HepG2 (cell line): ENCODE measurements around the gene C1orf198. TPM values are rescaled to one million over a fixed set of nuclear protein-coding genes. Genes with fewer than 3 reads are reported as not detected.
A peak's percentile ranks its signal among the peaks of the same experiment; 100 is the strongest.

ENCODE experiments used
- ATAC-seq: fragments of 200-7000 bp; cut with Tn5 transposase; 3 replicates; pipeline ENCODE4 v1.9.1; 2020; ENCODE audit warnings: mild to moderate bottlenecking, moderate library complexity
- BruUV-seq: library from RNA; stranded (reverse); fragments of 400-500 nt; replicated peaks from 2 replicates; lab custom pipeline; 2021; lab: Mats Ljungman, UMichigan
- CTCF ChIA-PET: fragments of 300-600 bp; formaldehyde crosslinking; extraction: SDS; loops from one replicate; lab custom pipeline; 2021; ENCODE audit warnings: low total read pairs, inconsistent platforms, low intra/inter-chr PET ratio; lab: Yijun Ruan, JAX
- POLR2A ChIA-PET: fragments of 350-600 bp; sonication (Branson Sonifier 250); formaldehyde crosslinking; loops from one replicate; lab custom pipeline; 2020; ENCODE audit warnings: antibody characterized with exemption, inconsistent platforms; lab: Yijun Ruan, JAX
- DNase-seq: peaks from one replicate; pipeline ENCODE4 v3.0.0-alpha.2; 2015; ENCODE audit warnings: low spot score
- FAIRE-seq: peaks from 3 replicates; lab custom pipeline; 2011; peaks lifted over from hg19 to GRCh38; lab: Jason Lieb, UNC
- H2AFZ ChIP-seq: one replicate; pipeline ENCODE4 v1.6.1; 2011; ENCODE audit warnings: low read length, inconsistent platforms
- H3K27ac ChIP-seq: fragments of 300-600 bp; 3 replicates; pipeline ENCODE4 v1.8.0; 2011; ENCODE audit warnings: mixed run types, mild to moderate bottlenecking, mixed read lengths, low read length, inconsistent platforms; ENCODE audit not compliant: insufficient read depth; ENCODE audit errors: extremely low read length
- H3K27me3 ChIP-seq, 2 experiments: fragments of 200-600 bp in 1 of 2; 2 replicates in 1 of 2; 3 replicates in 1 of 2; pipeline versions ENCODE4 v1.6.0 to v1.8.0; 2011; ENCODE audit warnings: low read length in 2 of 2, mild to moderate bottlenecking in 2 of 2, moderate library complexity in 2 of 2, inconsistent platforms in 1 of 2; ENCODE audit not compliant: insufficient read depth in 2 of 2, control insufficient read depth in 1 of 2
- H3K36me3 ChIP-seq, 2 experiments: fragments of 200-600 bp in 1 of 2; replicated peaks in 1 of 2; 2 replicates in 1 of 2; 3 replicates in 1 of 2; pipeline versions ENCODE4 v1.5.1 to v1.8.0; 2011; ENCODE audit warnings: low read length in 2 of 2, inconsistent platforms in 1 of 2; ENCODE audit not compliant: insufficient read depth in 2 of 2, control insufficient read depth in 1 of 2
- H3K4me1 ChIP-seq: 2 replicates; pipeline ENCODE4 v1.5.1; 2012; ENCODE audit warnings: low read length, inconsistent platforms; ENCODE audit not compliant: insufficient read depth
- H3K4me2 ChIP-seq: 2 replicates; pipeline ENCODE4 v1.6.0; 2011; ENCODE audit warnings: low read depth, low read length, inconsistent platforms
- H3K4me3 ChIP-seq, 3 experiments: fragments of 200-600 bp in 1 of 3; sonication (generic), shearing (Covaris generic) in 1 of 3; replicated peaks in 1 of 3; 2 replicates each; pipeline ENCODE4 v1.5.1; 2011 to 2016; ENCODE audit warnings: low read length in 3 of 3, inconsistent platforms in 2 of 3, low read depth in 2 of 3, mild to moderate bottlenecking in 2 of 3, control low read depth in 1 of 3, mixed read lengths in 1 of 3; ENCODE audit not compliant: insufficient read depth in 1 of 3
- H3K79me2 ChIP-seq: one replicate; pipeline ENCODE4 v1.6.1; 2011; ENCODE audit warnings: low read length, inconsistent platforms; ENCODE audit not compliant: insufficient read depth
- H3K9ac ChIP-seq: 2 replicates; pipeline ENCODE4 v1.6.0; 2011; ENCODE audit warnings: mild to moderate bottlenecking, low read depth, low read length, inconsistent platforms; ENCODE audit not compliant: insufficient read depth
- H3K9me3 ChIP-seq: 2 replicates; pipeline ENCODE4 v1.5.1; 2012; ENCODE audit warnings: mild to moderate bottlenecking, low read length
- H4K20me1 ChIP-seq: 2 replicates; pipeline ENCODE4 v1.6.0; 2011; ENCODE audit warnings: inconsistent platforms, mild to moderate bottlenecking, low read length, moderate library complexity; ENCODE audit not compliant: insufficient read depth
- AKNA ChIP-seq: sonication (generic); formaldehyde crosslinking; IDR thresholded peaks from 2 replicates; pipeline ENCODE4 v1.4.0; 2020; ENCODE audit warnings: missing genetic modification reagents, borderline replicate concordance
- DDIT3 ChIP-seq: sonication (generic); formaldehyde crosslinking; IDR thresholded peaks from 2 replicates; pipeline ENCODE4 v1.4.0; 2020; ENCODE audit warnings: mild to moderate bottlenecking, missing genetic modification reagents
- ZBTB25 ChIP-seq: IDR thresholded peaks from 2 replicates; pipeline ENCODE4 v1.6.1; 2018; ENCODE audit warnings: missing genetic modification reagents
- ZNF224 ChIP-seq: sonication (generic); formaldehyde crosslinking; IDR thresholded peaks from 2 replicates; pipeline ENCODE4 v1.5.0; 2020; ENCODE audit warnings: mild to moderate bottlenecking, missing genetic modification reagents
- WGBS: methylation state at CpG from one replicate; pipeline ENCODE4 v1.1.6; 2017; ENCODE audit warnings: low lambda C conversion rate; 5-methylcytosine and 5-hydroxymethylcytosine counted together
- in situ Hi-C: cut with HindIII; loops from 2 replicates; pipeline ENCODE4 v1.10.0; 2017; ENCODE audit warnings: low pct_unique_long_range_greater_than_20kb; ENCODE audit not compliant: extremely low pct_ligation_motif_present
- intact Hi-C: fragments of 100-400 bp; cut with micrococcal nuclease; formaldehyde crosslinking; loops from one replicate; pipeline ENCODE4 v1.10.0; 2022; ENCODE audit not compliant: unreplicated experiment
- polyA plus RNA-seq, 8 experiments: library from polyadenylated mRNA; depleted of rRNA in 3 of 8; stranded (reverse) in 7 of 8; unstranded in 1 of 8; fragments of >200 nt; fragmentation: Illumina TruSeq in 4 of 8; extraction: Trizol in 4 of 8; gene quantifications; 2 replicates each; pipeline versions ENCODE4 v1.2.1 to v1.2.3, GENCODE V29; 2011 to 2016; ENCODE audit warnings: low read depth in 4 of 8, missing spikeins in 1 of 8, mixed read lengths in 1 of 8; ENCODE audit not compliant: insufficient read depth in 1 of 8
- total RNA-seq, 5 experiments: library from RNA; depleted of rRNA; stranded (reverse); fragments of >200 nt; fragmentation: Illumina TruSeq; extraction: Trizol; gene quantifications; 2 replicates each; pipeline ENCODE4 v1.2.3, GENCODE V29; 2016; ENCODE audit warnings: low read depth in 1 of 5
- TF ChIP-seq, protein P1 (sequence below): sonication (generic); formaldehyde crosslinking; IDR thresholded peaks from 2 replicates; pipeline ENCODE4 v1.5.1; 2020; ENCODE audit warnings: mild to moderate bottlenecking, missing genetic modification reagents, borderline replicate concordance

The C1orf198 gene
- total and polyA plus RNA-seq, 2 of the 13 experiments (the other 11 are each of a cell fraction or from before 2014, with no cell fraction given) = 12.7 to 13.4 TPM

DNA sequence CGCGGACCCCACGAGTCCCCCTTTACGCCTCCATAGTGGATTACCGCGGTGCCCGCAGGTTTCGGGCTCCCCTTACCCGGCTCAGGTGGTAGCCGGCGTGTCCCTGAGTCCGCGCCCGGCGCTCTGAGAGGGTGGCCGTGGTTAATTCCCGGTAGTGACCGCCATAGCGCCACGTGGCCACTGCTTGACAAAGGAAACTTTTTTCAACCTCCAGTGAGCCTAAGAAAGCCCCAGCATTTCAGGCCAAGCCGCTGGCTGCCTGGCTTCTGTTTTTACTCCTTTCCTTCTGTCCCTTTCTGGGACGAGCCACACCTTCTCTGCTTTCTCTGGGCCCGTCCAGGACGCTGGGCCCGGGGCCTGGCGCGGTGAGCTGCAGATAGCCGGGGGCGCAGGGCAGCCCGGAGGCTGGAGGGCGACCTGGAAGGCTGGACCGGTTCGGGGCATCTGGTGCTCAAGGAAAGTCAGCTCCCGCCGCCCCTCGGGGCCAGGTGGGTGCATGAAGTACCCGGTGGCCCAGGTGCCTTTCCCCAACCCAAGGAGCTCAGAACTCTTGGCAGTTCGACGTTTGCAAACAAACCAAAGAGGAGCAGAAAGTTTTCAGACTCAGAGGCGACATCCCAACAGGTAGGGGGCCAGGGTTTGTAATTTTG is 540 bp upstream of the C1orf198 start (continued):
- TF ChIP-seq DDIT3 (CRISPR knock-in tag) = no peak
- TF ChIP-seq AKNA (CRISPR knock-in tag) = no peak
- TF ChIP-seq ZNF224 (CRISPR knock-in tag) = no peak

DNA sequence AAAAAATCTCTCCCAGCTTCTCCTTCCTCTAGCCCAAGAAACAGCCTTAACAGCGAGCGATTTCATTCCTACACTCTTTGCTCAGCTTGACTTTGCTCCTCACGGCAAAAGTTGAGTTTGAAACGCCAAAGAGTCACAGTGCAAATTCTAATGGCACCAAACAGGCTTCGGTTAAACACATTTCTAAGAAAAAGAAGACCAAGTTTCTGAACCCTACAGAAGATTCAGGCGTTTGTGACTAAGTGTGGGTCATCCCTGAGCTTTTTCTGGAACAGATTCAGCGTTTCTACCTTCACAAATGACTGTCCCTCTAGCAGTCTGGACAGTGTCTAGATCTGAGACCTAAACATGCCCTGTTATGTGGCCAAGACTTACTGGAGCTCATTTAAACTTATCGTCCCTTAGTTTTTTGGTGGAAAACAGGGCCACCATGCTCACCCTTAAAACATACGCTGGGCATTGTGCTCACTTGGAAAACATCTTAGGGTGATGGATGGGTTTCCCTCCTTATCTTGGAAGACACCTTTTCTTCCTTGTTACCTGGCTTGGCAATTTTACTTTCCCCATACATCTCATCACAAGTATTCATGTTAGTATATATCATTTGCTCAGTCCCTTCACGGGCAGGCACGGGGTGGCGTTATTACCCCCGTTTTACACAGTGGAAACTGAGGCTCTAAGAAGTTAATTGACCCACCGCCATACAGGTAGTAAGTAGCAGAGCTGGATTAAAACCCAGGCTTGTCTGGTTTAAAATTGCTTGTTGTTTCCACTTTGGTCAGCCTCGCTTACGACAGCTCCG is 1.0 kb downstream of the C1orf198 start:
- FAIRE-seq = no peak
- intact Hi-C loops = loop anchor here (2.0 kb wide), 1 partner anchor 111 kb away; the partner anchor contains the start of genes ARV1 and TTC13
- no peak overlapping the region for H2AFZ ChIP-seq
- H3K27me3 ChIP-seq = no peaks in the 10 kb centered on the region
- POLR2A ChIA-PET = interaction anchor here (1.0 to 1.6 kb wide), 5 partner anchors 12 to 225 kb away, joined by 3 to 8 read pairs (median 4); partner anchors contain the start of genes COG2 and TTC13
- H3K4me3 ChIP-seq = peak overlapping the region; percentile 87 to 93 (median 92)
- peaks cover 66% of the 10 kb centered on the region for H3K4me1 ChIP-seq
- WGBS = 9% methylated on average over 17 of the region's 17 CpGs
- H3K36me3 ChIP-seq = no peaks in the 10 kb centered on the region; a peak in 3 of 5 replicates
- H3K9me3 ChIP-seq = no peaks in the 10 kb centered on the region
- peaks cover 17% of the 10 kb centered on the region for H3K79me2 ChIP-seq
- no peak for DNase-seq
- 0 out of 3 replicates have a peak, but pooled peaks have one; percentile 8 for ATAC-seq
- no peaks in the 10 kb centered on the region for H4K20me1 ChIP-seq
- peak overlapping the region; percentile 91 for H3K9ac ChIP-seq
- 0 out of 2 replicates have a peak, but pooled peaks have one; percentile 15 for TF ChIP-seq ZBTB25 (CRISPR knock-in tag)
- TF ChIP-seq, protein P1, sequence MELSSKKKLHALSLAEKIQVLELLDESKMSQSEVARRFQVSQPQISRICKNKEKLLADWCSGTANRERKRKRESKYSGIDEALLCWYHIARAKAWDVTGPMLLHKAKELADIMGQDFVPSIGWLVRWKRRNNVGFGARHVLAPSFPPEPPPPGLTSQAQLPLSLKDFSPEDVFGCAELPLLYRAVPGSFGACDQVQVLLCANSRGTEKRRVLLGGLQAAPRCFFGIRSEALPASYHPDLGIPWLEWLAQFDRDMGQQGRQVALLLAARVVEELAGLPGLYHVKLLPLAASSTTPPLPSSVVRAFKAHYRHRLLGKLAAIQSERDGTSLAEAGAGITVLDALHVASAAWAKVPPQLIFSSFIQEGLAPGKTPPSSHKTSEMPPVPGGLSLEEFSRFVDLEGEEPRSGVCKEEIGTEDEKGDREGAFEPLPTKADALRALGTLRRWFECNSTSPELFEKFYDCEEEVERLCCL = no peak
- H3K4me2 ChIP-seq = peak overlapping the region; percentile 95
- CTCF ChIA-PET = no interaction called here
- peak overlapping the region; percentile 64 for H3K27ac ChIP-seq
- in situ Hi-C loops = no loop called here
- TSS peak; percentile 72 for BruUV-seq
